ENCODE data around the gene GNG8. TPM values are rescaled to one million over a fixed set of nuclear protein-coding genes. Genes with fewer than 3 reads are reported as not detected.
A peak's percentile ranks its signal among the peaks of the same experiment; 100 is the strongest.

The GNG8 gene
- not detected for total RNA-seq
- long read RNA-seq, partial matches to known transcripts: 0 of 1 reads
- long read RNA-seq, other reads (novel, unspliced or antisense): 1 of 1 reads

- ATAC-seq (no peak), DNase-seq (ENCODE audit: missing footprints) (no peak)
- intact Hi-C loops (cut with DNase I): no loop called here
Measured at GRCh38 chr19:46635920-46636761, at the start of gene GNG8. Gene GNG8, minus strand, starts transcription at chr19:46636202. Its CDS starts 1,520 bp downstream, at chr19:46634682.

- ATAC-seq (no peak), DNase-seq (ENCODE audit: missing footprints) (no peak)
- intact Hi-C loops (cut with DNase I): no loop called here
Measured at GRCh38 chr19:46685189-46685588, 49.2 kb upstream of the GNG8 start.

- intact Hi-C loops (cut with DNase I): no loop called here
- ATAC-seq (no peak), DNase-seq (ENCODE audit: missing footprints) (no peak)
Measured at GRCh38 chr19:46678110-46678732, 42.2 kb upstream of the GNG8 start.

- ATAC-seq (no peak), DNase-seq (ENCODE audit: missing footprints) (no peak)
- intact Hi-C loops (cut with DNase I): no loop called here
Measured at GRCh38 chr19:46674416-46675178, 38.6 kb upstream of the GNG8 start.

- no peak for ATAC-seq
- intact Hi-C loops (cut with DNase I): no loop called here
Measured at GRCh38 chr19:46670813-46671212, 34.8 kb upstream of the GNG8 start.

GRCh38 chr19:46668662-46669061 is 32.7 kb upstream of the GNG8 start:
- intact Hi-C loops (cut with DNase I): no loop called here
- ATAC-seq (no peak), DNase-seq (ENCODE audit: missing footprints) (no peak)

More at GRCh38 chr19:46670813-46671212, 34.8 kb upstream of the GNG8 start:
- no peak for DNase-seq (ENCODE audit: missing footprints)

GRCh38 chr19:46665072-46665471 is 29.1 kb upstream of the GNG8 start:
- DNase-seq (ENCODE audit: missing footprints): no peak
- no peak for ATAC-seq
- intact Hi-C loops (cut with DNase I): no loop called here

GRCh38 chr19:46661735-46662592 is 26.0 kb upstream of the GNG8 start:
- peak; percentile 79 for ATAC-seq
- intact Hi-C loops (cut with DNase I): loop anchor here (1.0 to 2.0 kb wide), 2 partner anchors 48 to 133 kb away; no protein-coding TSS in a partner anchor

GRCh38 chr19:46661020-46661731 is 25.2 kb upstream of the GNG8 start, which contains the start of gene DACT3:
Gene DACT3, minus strand, starts transcription at chr19:46661182. Its CDS starts 118 bp downstream, at chr19:46661064.
- DNase-seq (ENCODE audit: missing footprints): peak; percentile 100
- intact Hi-C loops (cut with DNase I): no loop called here

More at GRCh38 chr19:46661735-46662592, 26.0 kb upstream of the GNG8 start:
- DNase-seq (ENCODE audit: missing footprints): peak; percentile 91

GRCh38 chr19:46660551-46661019 is 24.6 kb upstream of the GNG8 start:
- no peak for ATAC-seq
- DNase-seq (ENCODE audit: missing footprints): peak; percentile 72
- intact Hi-C loops (cut with DNase I): no loop called here

More at GRCh38 chr19:46661020-46661731, 25.2 kb upstream of the GNG8 start, which contains the start of gene DACT3:
- peak; percentile 97 for ATAC-seq

GRCh38 chr19:46660008-46660517 is 24.1 kb upstream of the GNG8 start:
- ATAC-seq: no peak
- intact Hi-C loops (cut with DNase I): no loop called here

GRCh38 chr19:46659151-46660007 is 23.4 kb upstream of the GNG8 start:
- no peak for DNase-seq (ENCODE audit: missing footprints)
- ATAC-seq: no peak
- intact Hi-C loops (cut with DNase I): no loop called here

More at GRCh38 chr19:46660008-46660517, 24.1 kb upstream of the GNG8 start:
- no peak for DNase-seq (ENCODE audit: missing footprints)

GRCh38 chr19:46656541-46656940 is 20.5 kb upstream of the GNG8 start:
- no peak for DNase-seq (ENCODE audit: missing footprints)
- intact Hi-C loops (cut with DNase I): no loop called here
- ATAC-seq: no peak

GRCh38 chr19:46654621-46655152 is 18.7 kb upstream of the GNG8 start:
- DNase-seq (ENCODE audit: missing footprints) (no peak), ATAC-seq (peak; percentile 36)
- intact Hi-C loops (cut with DNase I): no loop called here

GRCh38 chr19:46650445-46650844 is 14.4 kb upstream of the GNG8 start:
- intact Hi-C loops (cut with DNase I): no loop called here
- no peak for ATAC-seq
- no peak for DNase-seq (ENCODE audit: missing footprints)
